HepG2 (cell line): ENCODE data around the gene HMMR. TPM values are rescaled to one million over a fixed set of nuclear protein-coding genes. Genes with fewer than 3 reads are reported as not detected.
A peak's percentile ranks its signal among the peaks of the same experiment; 100 is the strongest.

Experiments
- ATAC-seq: fragments of 200-7000 bp; cut with Tn5 transposase; 3 replicates; pipeline ENCODE4 v1.9.1; 2020; ENCODE audit warnings: mild to moderate bottlenecking, moderate library complexity
- Bru-seq: library from RNA; stranded (reverse); fragments of 400-500 nt; gene quantifications from one replicate; lab custom pipeline; 2021; lab: Mats Ljungman, UMichigan
- BruChase-seq, 2 experiments: library from RNA; stranded (reverse); fragments of 400-500 nt; gene quantifications; one replicate each; lab custom pipeline; 2021; lab: Mats Ljungman, UMichigan
- BruUV-seq: library from RNA; stranded (reverse); fragments of 400-500 nt; replicated peaks from 2 replicates; lab custom pipeline; 2021; lab: Mats Ljungman, UMichigan
- CTCF ChIA-PET: fragments of 300-600 bp; formaldehyde crosslinking; extraction: SDS; loops from one replicate; lab custom pipeline; 2021; ENCODE audit warnings: low total read pairs, inconsistent platforms, low intra/inter-chr PET ratio; lab: Yijun Ruan, JAX
- POLR2A ChIA-PET: fragments of 350-600 bp; sonication (Branson Sonifier 250); formaldehyde crosslinking; loops from one replicate; lab custom pipeline; 2020; ENCODE audit warnings: antibody characterized with exemption, inconsistent platforms; lab: Yijun Ruan, JAX
- DNase-seq: peaks from one replicate; pipeline ENCODE4 v3.0.0-alpha.2; 2015; ENCODE audit warnings: low spot score
- FAIRE-seq: peaks from 3 replicates; lab custom pipeline; 2011; peaks lifted over from hg19 to GRCh38; lab: Jason Lieb, UNC
- H2AFZ ChIP-seq: one replicate; pipeline ENCODE4 v1.6.1; 2011; ENCODE audit warnings: low read length, inconsistent platforms
- H3K27ac ChIP-seq: fragments of 300-600 bp; 3 replicates; pipeline ENCODE4 v1.8.0; 2011; ENCODE audit warnings: mixed run types, mild to moderate bottlenecking, mixed read lengths, low read length, inconsistent platforms; ENCODE audit not compliant: insufficient read depth; ENCODE audit errors: extremely low read length
- H3K27me3 ChIP-seq, 2 experiments: fragments of 200-600 bp in 1 of 2; 2 replicates in 1 of 2; 3 replicates in 1 of 2; pipeline versions ENCODE4 v1.6.0 to v1.8.0; 2011; ENCODE audit warnings: low read length in 2 of 2, mild to moderate bottlenecking in 2 of 2, moderate library complexity in 2 of 2, inconsistent platforms in 1 of 2; ENCODE audit not compliant: insufficient read depth in 2 of 2, control insufficient read depth in 1 of 2
- H3K36me3 ChIP-seq, 2 experiments: fragments of 200-600 bp in 1 of 2; replicated peaks in 1 of 2; 2 replicates in 1 of 2; 3 replicates in 1 of 2; pipeline versions ENCODE4 v1.5.1 to v1.8.0; 2011; ENCODE audit warnings: low read length in 2 of 2, inconsistent platforms in 1 of 2; ENCODE audit not compliant: insufficient read depth in 2 of 2, control insufficient read depth in 1 of 2
- H3K4me1 ChIP-seq: 2 replicates; pipeline ENCODE4 v1.5.1; 2012; ENCODE audit warnings: low read length, inconsistent platforms; ENCODE audit not compliant: insufficient read depth
- H3K4me2 ChIP-seq: 2 replicates; pipeline ENCODE4 v1.6.0; 2011; ENCODE audit warnings: low read depth, low read length, inconsistent platforms
- H3K4me3 ChIP-seq, 3 experiments: fragments of 200-600 bp in 1 of 3; sonication (generic), shearing (Covaris generic) in 1 of 3; replicated peaks in 1 of 3; 2 replicates each; pipeline ENCODE4 v1.5.1; 2011 to 2016; ENCODE audit warnings: low read length in 3 of 3, inconsistent platforms in 2 of 3, low read depth in 2 of 3, mild to moderate bottlenecking in 2 of 3, control low read depth in 1 of 3, mixed read lengths in 1 of 3; ENCODE audit not compliant: insufficient read depth in 1 of 3
- H3K79me2 ChIP-seq: one replicate; pipeline ENCODE4 v1.6.1; 2011; ENCODE audit warnings: low read length, inconsistent platforms; ENCODE audit not compliant: insufficient read depth
- H3K9ac ChIP-seq: 2 replicates; pipeline ENCODE4 v1.6.0; 2011; ENCODE audit warnings: mild to moderate bottlenecking, low read depth, low read length, inconsistent platforms; ENCODE audit not compliant: insufficient read depth
- H3K9me3 ChIP-seq: 2 replicates; pipeline ENCODE4 v1.5.1; 2012; ENCODE audit warnings: mild to moderate bottlenecking, low read length
- H4K20me1 ChIP-seq: 2 replicates; pipeline ENCODE4 v1.6.0; 2011; ENCODE audit warnings: inconsistent platforms, mild to moderate bottlenecking, low read length, moderate library complexity; ENCODE audit not compliant: insufficient read depth
- PITX1 ChIP-seq: sonication (generic); formaldehyde crosslinking; IDR thresholded peaks from 2 replicates; pipeline ENCODE4 v1.5.1; 2020; ENCODE audit warnings: mild to moderate bottlenecking, missing genetic modification reagents
- POLR2AphosphoS5 ChIP-seq: IDR thresholded peaks from 2 replicates; pipeline ENCODE4 v1.6.1; 2012; ENCODE audit warnings: low read depth, low read length
- SAP130 ChIP-seq: IDR thresholded peaks from 2 replicates; pipeline ENCODE4 v1.6.1; 2016; ENCODE audit warnings: low read depth
- SIN3B ChIP-seq: fragments of 150-350 bp; IDR thresholded peaks from 2 replicates; pipeline ENCODE4 v1.6.1; 2014; ENCODE audit warnings: low read length
- SMYD3 ChIP-seq: sonication (generic); formaldehyde crosslinking; IDR thresholded peaks from 2 replicates; pipeline ENCODE4 v1.8.1; 2023; ENCODE audit warnings: mild to moderate bottlenecking, missing genetic modification reagents
- TERF1 ChIP-seq: sonication (generic); formaldehyde crosslinking; IDR thresholded peaks from 2 replicates; pipeline ENCODE4 v1.8.0; 2022; ENCODE audit warnings: mild to moderate bottlenecking, missing genetic modification reagents, moderate library complexity
- ZNF510 ChIP-seq: sonication (generic); formaldehyde crosslinking; IDR thresholded peaks from 2 replicates; pipeline ENCODE4 v1.4.0; 2020; ENCODE audit warnings: low read depth, mild to moderate bottlenecking, missing genetic modification reagents
- ZNF552 ChIP-seq: sonication (generic); formaldehyde crosslinking; IDR thresholded peaks from 2 replicates; pipeline ENCODE4 v1.9.0; 2022; ENCODE audit warnings: missing genetic modification reagents, mild to moderate bottlenecking, borderline replicate concordance
- WGBS: methylation state at CpG from one replicate; pipeline ENCODE4 v1.1.6; 2017; ENCODE audit warnings: low lambda C conversion rate; 5-methylcytosine and 5-hydroxymethylcytosine counted together
- in situ Hi-C: cut with HindIII; loops from 2 replicates; pipeline ENCODE4 v1.10.0; 2017; ENCODE audit warnings: low pct_unique_long_range_greater_than_20kb; ENCODE audit not compliant: extremely low pct_ligation_motif_present
- intact Hi-C: fragments of 100-400 bp; cut with micrococcal nuclease; formaldehyde crosslinking; loops from one replicate; pipeline ENCODE4 v1.10.0; 2022; ENCODE audit not compliant: unreplicated experiment
- long read RNA-seq, 2 experiments: library from RNA in 1 of 2; library from polyadenylated mRNA in 1 of 2; stranded (forward) in 1 of 2; unstranded in 1 of 2; transcript quantifications; one replicate each; pipeline ENCODE4 v2.0.0, GENCODE V29; 2019 to 2022
- polyA minus RNA-seq, 3 experiments: library from RNA; depleted of rRNA, polyadenylated mRNA; stranded (reverse); fragments of >200 nt; gene quantifications; 2 replicates each; pipeline ENCODE4 v1.2.3, GENCODE V29; 2011; ENCODE audit warnings: low replicate concordance in 1 of 3
- polyA plus RNA-seq, 8 experiments: library from polyadenylated mRNA; depleted of rRNA in 3 of 8; stranded (reverse) in 7 of 8; unstranded in 1 of 8; fragments of >200 nt; fragmentation: Illumina TruSeq in 4 of 8; extraction: Trizol in 4 of 8; gene quantifications; 2 replicates each; pipeline versions ENCODE4 v1.2.1 to v1.2.3, GENCODE V29; 2011 to 2016; ENCODE audit warnings: low read depth in 4 of 8, missing spikeins in 1 of 8, mixed read lengths in 1 of 8; ENCODE audit not compliant: insufficient read depth in 1 of 8
- total RNA-seq, 5 experiments: library from RNA; depleted of rRNA; stranded (reverse); fragments of >200 nt; fragmentation: Illumina TruSeq; extraction: Trizol; gene quantifications; 2 replicates each; pipeline ENCODE4 v1.2.3, GENCODE V29; 2016; ENCODE audit warnings: low read depth in 1 of 5
- TF ChIP-seq, protein P1 (sequence below): sonication (generic); formaldehyde crosslinking; IDR thresholded peaks from 2 replicates; pipeline ENCODE4 v1.5.0; 2020; ENCODE audit warnings: missing genetic modification reagents
- TF ChIP-seq, protein P2 (sequence below): IDR thresholded peaks from 2 replicates; pipeline ENCODE4 v1.6.1; 2016; ENCODE audit warnings: missing compliant biosample characterization, missing genetic modification reagents, borderline replicate concordance
- TF ChIP-seq, protein P3 (sequence below): IDR thresholded peaks from 2 replicates; pipeline ENCODE4 v1.6.1; 2016; ENCODE audit warnings: missing genetic modification reagents, missing compliant biosample characterization

HMMR gene, protein sequence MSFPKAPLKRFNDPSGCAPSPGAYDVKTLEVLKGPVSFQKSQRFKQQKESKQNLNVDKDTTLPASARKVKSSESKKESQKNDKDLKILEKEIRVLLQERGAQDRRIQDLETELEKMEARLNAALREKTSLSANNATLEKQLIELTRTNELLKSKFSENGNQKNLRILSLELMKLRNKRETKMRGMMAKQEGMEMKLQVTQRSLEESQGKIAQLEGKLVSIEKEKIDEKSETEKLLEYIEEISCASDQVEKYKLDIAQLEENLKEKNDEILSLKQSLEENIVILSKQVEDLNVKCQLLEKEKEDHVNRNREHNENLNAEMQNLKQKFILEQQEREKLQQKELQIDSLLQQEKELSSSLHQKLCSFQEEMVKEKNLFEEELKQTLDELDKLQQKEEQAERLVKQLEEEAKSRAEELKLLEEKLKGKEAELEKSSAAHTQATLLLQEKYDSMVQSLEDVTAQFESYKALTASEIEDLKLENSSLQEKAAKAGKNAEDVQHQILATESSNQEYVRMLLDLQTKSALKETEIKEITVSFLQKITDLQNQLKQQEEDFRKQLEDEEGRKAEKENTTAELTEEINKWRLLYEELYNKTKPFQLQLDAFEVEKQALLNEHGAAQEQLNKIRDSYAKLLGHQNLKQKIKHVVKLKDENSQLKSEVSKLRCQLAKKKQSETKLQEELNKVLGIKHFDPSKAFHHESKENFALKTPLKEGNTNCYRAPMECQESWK
- total RNA-seq (2016; rRNA removed; fragmentation: Illumina TruSeq; extraction: Trizol) = 48.3 and 82.7 TPM in 2 replicates
- total RNA-seq (2016; cell fraction: cytosol; rRNA removed; fragmentation: Illumina TruSeq; extraction: Trizol; ENCODE audit: low read depth) = 5.5 and 6.4 TPM in 2 replicates
- total RNA-seq (2016; cell fraction: insoluble cytoplasmic fraction; rRNA removed; fragmentation: Illumina TruSeq; extraction: Trizol) = 49.7 and 80.9 TPM in 2 replicates
- total RNA-seq (2016; cell fraction: membrane; rRNA removed; fragmentation: Illumina TruSeq; extraction: Trizol) = 14.7 and 18.6 TPM in 2 replicates
- 37.9 and 39.0 TPM in 2 replicates for total RNA-seq (2016; cell fraction: nucleus; rRNA removed; fragmentation: Illumina TruSeq; extraction: Trizol)
- polyA plus RNA-seq (2011; rRNA removed) = 4.6 and 8.5 TPM in 2 replicates
- polyA plus RNA-seq (2011; cell fraction: cytosol; rRNA removed) = 4.6 and 5.2 TPM in 2 replicates
- polyA plus RNA-seq (2011; cell fraction: nucleus; rRNA removed) = 2.9 and 3.8 TPM in 2 replicates
- 8.3 and 17.9 TPM in 2 replicates for polyA plus RNA-seq (2012)
- polyA plus RNA-seq (2016; cell fraction: cytosol; fragmentation: Illumina TruSeq; extraction: Trizol; ENCODE audit: low read depth) = 1.7 and 2.4 TPM in 2 replicates
- 48.9 and 49.4 TPM in 2 replicates for polyA plus RNA-seq (2016; cell fraction: insoluble cytoplasmic fraction; fragmentation: Illumina TruSeq; extraction: Trizol; ENCODE audit: low read depth)
- 3.8 and 6.0 TPM in 2 replicates for polyA plus RNA-seq (2016; cell fraction: membrane; fragmentation: Illumina TruSeq; extraction: Trizol; ENCODE audit: low read depth)
- 33.3 and 34.0 TPM in 2 replicates for polyA plus RNA-seq (2016; cell fraction: nucleus; fragmentation: Illumina TruSeq; extraction: Trizol; ENCODE audit: insufficient read depth, low read depth)
- 3.1 and 6.2 TPM in 2 replicates for polyA minus RNA-seq (2011; rRNA and poly(A)+ RNA removed; ENCODE audit: low replicate concordance)
- polyA minus RNA-seq (2011; cell fraction: cytosol; rRNA and poly(A)+ RNA removed) = 8.4 and 8.8 TPM in 2 replicates
- 10.6 and 11.1 TPM in 2 replicates for polyA minus RNA-seq (2011; cell fraction: nucleus; rRNA and poly(A)+ RNA removed)
- Bru-seq, nascent RNA = percentile 54 among the genes with signal in this experiment
- BruChase-seq, experiment 1, labeled RNA remaining after a 6-hour chase = percentile 58 among the genes with signal in this experiment
- percentile 55 among the genes with signal in this experiment for BruChase-seq, experiment 2, labeled RNA remaining after a 2-hour chase
- long read RNA-seq, experiment 1, transcript HMMR-203 (18 exons, 3,102 nt) = major isoform, 5 of 25 reads
- long read RNA-seq, experiment 1, partial matches to known transcripts = 14 of 25 reads
- long read RNA-seq, experiment 1, other reads (novel, unspliced or antisense) = 0 of 25 reads
- long read RNA-seq, experiment 2, partial matches to known transcripts = 1 of 7 reads
- long read RNA-seq, experiment 2, other reads (novel, unspliced or antisense) = 5 of 7 reads

DNA sequence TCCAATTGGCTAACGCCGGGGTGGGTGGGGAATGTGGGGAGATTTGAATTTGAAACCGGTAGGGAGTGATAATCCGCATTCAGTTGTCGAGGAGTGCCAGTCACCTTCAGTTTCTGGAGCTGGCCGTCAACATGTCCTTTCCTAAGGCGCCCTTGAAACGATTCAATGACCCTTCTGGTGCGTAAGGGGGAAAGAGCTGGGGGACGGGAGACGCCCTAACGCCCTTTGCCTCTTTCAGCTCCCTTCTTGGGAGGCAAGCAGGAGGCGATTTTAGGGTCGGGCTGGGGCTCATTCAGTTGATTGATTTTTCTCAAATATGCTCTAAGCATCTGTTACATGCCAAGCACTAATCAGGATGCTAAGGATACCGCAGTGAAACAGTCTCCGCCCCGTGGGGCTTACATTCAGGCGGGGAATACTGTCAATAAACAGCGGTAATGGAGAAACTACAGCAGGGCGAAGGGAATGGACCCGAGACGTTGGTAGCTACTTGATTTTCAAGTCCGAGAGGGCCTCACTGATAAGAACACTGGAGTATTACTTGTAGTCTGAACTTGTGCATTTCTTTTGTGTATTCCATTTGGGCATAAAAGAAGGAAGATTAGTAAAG lies at the start of gene HMMR:
Gene HMMR (plus strand): TSS at position 71 of the 610 bp plus-strand sequence. CDS start 61 bp downstream, at position 132.
- under 1% methylated on average over 22 of the region's 23 CpGs for WGBS
- ATAC-seq = peak; percentile 12
- peak within 1 kb of the TSS; percentile 100 for H3K27ac ChIP-seq
- TSS peak; percentile 96 for BruUV-seq
- peaks cover 62% of the 10 kb centered on the region for H3K79me2 ChIP-seq
- 0 out of 5 replicates have a peak, but pooled peaks cover 0 to 2% of the 10 kb centered on the region in 2 experiments for H3K36me3 ChIP-seq
- POLR2A ChIA-PET = interaction anchor here (0.9 to 5.8 kb wide), 12 partner anchors 8 to 52 kb away, joined by 3 to 182 read pairs (median 6); partner anchors contain the start of genes CCNG1 and MAT2B
- H2AFZ ChIP-seq = peak within 1 kb of the TSS; percentile 99
- peaks cover 32% of the 10 kb centered on the region for H3K4me1 ChIP-seq
- no peaks in the 10 kb centered on the region for H4K20me1 ChIP-seq
- peak within 1 kb of the TSS; percentile 87 for H3K4me2 ChIP-seq
- peak within 1 kb of the TSS; percentile 99 for H3K9ac ChIP-seq
- CTCF ChIA-PET = no interaction called here
- no peak for FAIRE-seq
- H3K4me3 ChIP-seq = peak within 1 kb of the TSS; percentile 73 to 88 (median 86)
- H3K9me3 ChIP-seq = no peaks in the 10 kb centered on the region
- in situ Hi-C loops = no loop called here
- intact Hi-C loops = loop anchor here (1.0 to 2.0 kb wide), 2 partner anchors 24 to 45 kb away; partner anchors contain the start of genes CCNG1 and MAT2B
- H3K27me3 ChIP-seq = peaks cover 0 to 4% of the 10 kb centered on the region in 2 experiments; a peak in 1 of 5 replicates
- peak; percentile 13 for DNase-seq
- TF ChIP-seq ZNF552 (0 out of 2 replicates have a peak, but pooled peaks have one; percentile 32), SIN3B (peak; percentile 90), PITX1 (CRISPR knock-in tag) (peak; percentile 48; the same call in 1 of the 2 replicates), TERF1 (no peak), SMYD3 (0 out of 2 replicates have a peak, but pooled peaks have one; percentile 7), ZNF510 (CRISPR knock-in tag) (no peak), SAP130 (CRISPR knock-in tag) (peak; percentile 92), POLR2AphosphoS5 (peak; percentile 67)
- TF ChIP-seq, protein P1, sequence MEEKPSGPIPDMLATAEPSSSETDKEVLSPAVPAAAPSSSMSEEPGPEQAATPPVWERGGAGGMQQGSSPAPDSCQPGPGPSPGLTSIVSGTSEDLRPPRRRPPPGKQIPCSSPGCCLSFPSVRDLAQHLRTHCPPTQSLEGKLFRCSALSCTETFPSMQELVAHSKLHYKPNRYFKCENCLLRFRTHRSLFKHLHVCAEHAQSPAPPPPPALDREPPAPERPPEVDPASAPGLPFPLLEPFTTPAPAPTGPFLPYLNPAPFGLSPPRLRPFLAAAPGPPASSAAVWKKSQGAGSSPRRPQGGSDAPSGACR (CRISPR knock-in tag) = no peak
- TF ChIP-seq, protein P2, sequence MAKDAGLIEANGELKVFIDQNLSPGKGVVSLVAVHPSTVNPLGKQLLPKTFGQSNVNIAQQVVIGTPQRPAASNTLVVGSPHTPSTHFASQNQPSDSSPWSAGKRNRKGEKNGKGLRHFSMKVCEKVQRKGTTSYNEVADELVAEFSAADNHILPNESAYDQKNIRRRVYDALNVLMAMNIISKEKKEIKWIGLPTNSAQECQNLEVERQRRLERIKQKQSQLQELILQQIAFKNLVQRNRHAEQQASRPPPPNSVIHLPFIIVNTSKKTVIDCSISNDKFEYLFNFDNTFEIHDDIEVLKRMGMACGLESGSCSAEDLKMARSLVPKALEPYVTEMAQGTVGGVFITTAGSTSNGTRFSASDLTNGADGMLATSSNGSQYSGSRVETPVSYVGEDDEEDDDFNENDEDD (CRISPR knock-in tag) = peak; percentile 52; the same call in 1 of the 2 replicates
- TF ChIP-seq, protein P3, sequence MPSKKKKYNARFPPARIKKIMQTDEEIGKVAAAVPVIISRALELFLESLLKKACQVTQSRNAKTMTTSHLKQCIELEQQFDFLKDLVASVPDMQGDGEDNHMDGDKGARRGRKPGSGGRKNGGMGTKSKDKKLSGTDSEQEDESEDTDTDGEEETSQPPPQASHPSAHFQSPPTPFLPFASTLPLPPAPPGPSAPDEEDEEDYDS (CRISPR knock-in tag) = 0 out of 2 replicates have a peak, but pooled peaks have one; percentile 2
